Stimulated activated naive CD8-positive, alpha-beta T cell treated with anti-CD3 and anti-CD28 coated beads, Interleukin-15, Interleukin-2, amounts not matched to agents 100 ng/mL and 50 ng/mL, for 24 hours (primary cell): Measurements from ENCODE around the gene CALY.

ENCODE experiments used
- H3K27ac Mint-ChIP-seq: one replicate; pipeline ENCODE4 v1.8.0; 2021; ENCODE audit warnings: mild to moderate bottlenecking, mixed read lengths
- H3K27me3 Mint-ChIP-seq: one replicate; pipeline ENCODE4 v1.8.0; 2021; ENCODE audit warnings: mixed read lengths
- H3K36me3 Mint-ChIP-seq: one replicate; pipeline ENCODE4 v1.8.0; 2021; ENCODE audit warnings: low read depth, mixed read lengths
- H3K4me1 Mint-ChIP-seq: one replicate; pipeline ENCODE4 v1.8.0; 2021; ENCODE audit warnings: low read depth, mixed read lengths
- H3K4me3 Mint-ChIP-seq: one replicate; pipeline ENCODE4 v1.8.0; 2021; ENCODE audit warnings: mild to moderate bottlenecking, mixed read lengths
- H3K9me3 Mint-ChIP-seq: one replicate; pipeline ENCODE4 v1.8.0; 2021; ENCODE audit warnings: mixed read lengths

Gene CALY

DNA sequence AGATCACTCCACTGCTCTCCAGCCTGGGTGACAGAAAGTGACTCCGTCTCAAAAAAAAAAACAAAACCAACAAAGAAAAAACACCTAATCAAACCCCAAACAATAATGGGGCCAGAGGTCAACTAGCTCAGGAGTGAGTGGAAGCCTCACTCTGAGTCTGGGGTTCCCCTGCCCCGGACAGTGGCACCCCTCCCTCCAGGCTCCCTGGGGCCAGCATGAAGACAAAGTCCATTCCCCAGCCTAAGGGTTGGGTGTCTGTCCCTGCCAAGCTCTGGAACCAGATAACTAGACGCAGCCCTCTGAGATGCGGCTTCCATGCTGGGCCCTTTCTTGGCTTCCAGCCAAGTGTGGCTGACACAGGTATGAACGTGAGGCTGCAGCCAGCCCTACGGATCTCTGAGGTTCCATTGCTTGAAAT is 22.9 kb upstream of the CALY start:
- Mint-ChIP-seq H3K36me3 (peaks cover 11% of the 10 kb centered on the region), H3K27ac (no peak overlapping the region), H3K4me1 (peaks cover 16% of the 10 kb centered on the region), H3K27me3 (no peaks in the 10 kb centered on the region), H3K4me3 (no peak overlapping the region), H3K9me3 (no peaks in the 10 kb centered on the region)

GRCh38 chr10:133358925-133359310 is 22.2 kb upstream of the CALY start:
- Mint-ChIP-seq H3K27ac (no peak overlapping the region), H3K27me3 (no peaks in the 10 kb centered on the region), H3K4me3 (no peak overlapping the region), H3K36me3 (peaks cover 7% of the 10 kb centered on the region), H3K4me1 (peaks cover 16% of the 10 kb centered on the region), H3K9me3 (no peaks in the 10 kb centered on the region)

- Mint-ChIP-seq H3K4me3 (no peak overlapping the region), H3K36me3 (peaks cover 7% of the 10 kb centered on the region), H3K9me3 (no peaks in the 10 kb centered on the region), H3K27me3 (no peaks in the 10 kb centered on the region), H3K27ac (no peak overlapping the region), H3K4me1 (peaks cover 16% of the 10 kb centered on the region)
These were observed 21.6 kb upstream of the CALY start for GRCh38 chr10:133358162-133358924.

DNA sequence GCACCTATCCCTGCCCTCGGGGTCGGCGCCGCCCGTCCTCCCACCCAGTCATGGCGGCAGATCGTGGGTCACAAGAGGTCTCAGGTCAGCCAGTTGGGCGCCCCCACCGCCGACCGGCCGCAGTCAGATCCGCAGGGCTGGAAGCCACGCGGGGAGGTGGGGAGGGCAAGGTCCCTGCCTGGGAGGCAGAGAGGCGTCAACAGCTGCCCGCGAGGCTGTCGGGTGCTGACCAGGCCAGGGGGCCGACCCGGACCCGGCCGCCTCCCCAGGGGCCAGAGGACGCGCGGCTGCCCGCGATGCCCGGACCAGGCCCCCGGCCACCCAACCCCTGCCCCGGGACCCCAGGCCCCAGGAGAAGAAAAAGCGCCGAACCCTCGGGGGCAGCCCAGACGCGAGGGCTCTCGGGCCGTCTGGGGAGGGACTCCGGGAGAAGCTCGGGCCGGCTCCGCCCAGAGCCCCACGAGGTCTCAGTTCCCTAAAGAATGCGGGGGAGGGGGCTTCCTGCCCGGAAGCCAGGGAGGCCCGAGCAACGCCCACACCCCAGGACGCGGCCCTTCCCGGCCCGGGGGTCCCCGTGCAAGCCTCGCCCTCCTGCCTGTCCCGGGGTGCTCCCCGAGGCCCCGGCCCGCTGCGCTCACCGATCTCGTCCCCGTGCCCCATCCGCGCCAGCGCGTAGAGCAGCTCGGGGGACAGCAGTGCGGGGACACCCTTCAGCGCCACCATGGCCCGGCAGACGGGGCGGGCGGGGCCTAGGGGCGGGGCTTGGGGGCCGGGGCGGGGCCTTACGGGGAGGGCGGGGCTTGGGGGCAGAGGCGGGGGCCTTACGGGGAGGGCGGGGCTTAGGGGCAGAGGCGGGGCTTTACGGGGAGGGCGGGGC is 20.8 kb upstream of the CALY start, which contains the start of gene FUOM:
Gene FUOM, minus strand, starts transcription at position 735 of the 877 bp plus-strand sequence. Its CDS starts 12 bp downstream, at position 723.
- H3K27ac Mint-ChIP-seq: peak within 1 kb of the TSS; percentile 58
- H3K4me3 Mint-ChIP-seq: peak within 1 kb of the TSS; percentile 84
- H3K9me3 Mint-ChIP-seq: no peaks in the 10 kb centered on the region
- H3K27me3 Mint-ChIP-seq: no peaks in the 10 kb centered on the region
- H3K36me3 Mint-ChIP-seq: peaks cover 7% of the 10 kb centered on the region
- H3K4me1 Mint-ChIP-seq: peaks cover 16% of the 10 kb centered on the region

DNA sequence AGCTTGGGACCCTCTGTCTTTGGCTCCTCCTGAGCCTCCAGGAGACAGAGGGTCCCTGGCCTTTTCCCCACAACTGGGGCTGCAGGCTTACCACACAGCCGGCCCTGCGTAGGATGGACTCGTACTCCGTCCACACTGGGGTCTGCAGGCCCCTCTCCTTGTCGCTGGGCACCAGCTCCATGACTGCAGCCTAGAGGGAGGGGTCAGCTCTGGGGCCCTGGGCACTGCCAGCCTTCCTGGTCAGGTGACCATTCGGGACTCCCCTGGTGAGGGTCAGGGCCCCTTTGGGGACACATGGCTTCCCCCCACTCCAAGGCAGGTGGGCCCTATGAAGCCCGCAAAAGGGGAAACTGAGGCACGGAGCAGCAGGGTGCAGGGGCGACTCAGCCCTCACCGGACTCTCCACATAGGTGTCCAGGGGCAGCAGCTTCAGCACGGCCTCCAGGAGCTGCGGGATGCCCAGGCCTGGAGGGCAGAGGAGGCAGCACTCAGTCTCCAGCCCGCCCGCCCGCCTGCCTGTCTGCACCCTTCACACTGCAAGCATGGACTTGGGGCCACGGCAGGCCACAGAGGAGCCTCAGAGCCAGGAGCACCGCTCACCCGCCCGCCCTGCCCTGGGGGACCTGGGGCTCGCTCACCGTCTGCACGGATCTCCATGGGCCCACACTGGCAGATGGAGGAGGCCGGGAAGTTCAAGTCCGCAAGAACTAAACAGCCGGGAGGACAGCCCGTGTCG is 20.0 kb upstream of the CALY start:
- Mint-ChIP-seq H3K27me3 (no peaks in the 10 kb centered on the region), H3K27ac (peak overlapping the region; percentile 52)

GRCh38 chr10:133355991-133356390 is 19.3 kb upstream of the CALY start:
- no peaks in the 10 kb centered on the region for H3K36me3 Mint-ChIP-seq
- no peaks in the 10 kb centered on the region for H3K9me3 Mint-ChIP-seq
- H3K4me3 Mint-ChIP-seq: peak overlapping the region; percentile 63
- H3K27me3 Mint-ChIP-seq: no peaks in the 10 kb centered on the region
- H3K27ac Mint-ChIP-seq: no peak overlapping the region
- peaks cover 5% of the 10 kb centered on the region for H3K4me1 Mint-ChIP-seq

More for the DNA sequence above, 20.0 kb upstream of the CALY start:
- peak overlapping the region; percentile 84 for H3K4me3 Mint-ChIP-seq
- H3K9me3 Mint-ChIP-seq: no peaks in the 10 kb centered on the region
- H3K36me3 Mint-ChIP-seq: peaks cover under 1% of the 10 kb centered on the region
- peaks cover 11% of the 10 kb centered on the region for H3K4me1 Mint-ChIP-seq

DNA sequence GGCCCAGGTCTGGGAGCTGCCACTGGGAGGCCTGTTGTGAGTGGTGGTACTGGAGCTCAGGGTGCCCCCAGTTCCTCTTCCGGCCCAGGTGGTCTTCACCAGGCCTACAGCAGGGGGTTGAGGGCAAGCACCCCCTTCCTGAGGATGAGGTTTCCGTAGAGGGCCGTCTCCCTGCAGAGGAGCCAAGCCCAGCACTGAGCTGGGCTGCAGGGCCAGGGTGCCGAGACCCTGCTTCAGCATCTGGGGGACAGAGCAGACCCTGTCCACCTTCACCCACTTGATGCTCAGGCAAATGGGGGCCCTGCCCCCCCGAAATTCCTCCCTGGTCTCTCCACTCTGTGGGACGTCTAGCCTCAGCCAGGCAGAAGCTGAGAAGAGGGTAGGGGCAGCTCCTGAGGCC is 18.6 kb upstream of the CALY start:
- no peaks in the 10 kb centered on the region for H3K9me3 Mint-ChIP-seq
- no peak overlapping the region for H3K4me3 Mint-ChIP-seq
- H3K27me3 Mint-ChIP-seq: no peaks in the 10 kb centered on the region
- no peaks in the 10 kb centered on the region for H3K36me3 Mint-ChIP-seq
- H3K27ac Mint-ChIP-seq: no peak overlapping the region
- H3K4me1 Mint-ChIP-seq: peaks cover 5% of the 10 kb centered on the region

- Mint-ChIP-seq H3K27me3 (no peaks in the 10 kb centered on the region), H3K36me3 (no peaks in the 10 kb centered on the region), H3K4me1 (peaks cover 5% of the 10 kb centered on the region), H3K27ac (no peak overlapping the region), H3K4me3 (no peak overlapping the region), H3K9me3 (no peaks in the 10 kb centered on the region)
These were observed 18.1 kb upstream of the CALY start for GRCh38 chr10:133354672-133355240.

- no peak overlapping the region for H3K4me3 Mint-ChIP-seq
- H3K9me3 Mint-ChIP-seq: no peaks in the 10 kb centered on the region
- H3K36me3 Mint-ChIP-seq: no peaks in the 10 kb centered on the region
- peaks cover 3% of the 10 kb centered on the region for H3K27me3 Mint-ChIP-seq
- H3K4me1 Mint-ChIP-seq: peaks cover 7% of the 10 kb centered on the region
- no peak overlapping the region for H3K27ac Mint-ChIP-seq
These were observed 17.4 kb upstream of the CALY start for GRCh38 chr10:133353988-133354605.

DNA sequence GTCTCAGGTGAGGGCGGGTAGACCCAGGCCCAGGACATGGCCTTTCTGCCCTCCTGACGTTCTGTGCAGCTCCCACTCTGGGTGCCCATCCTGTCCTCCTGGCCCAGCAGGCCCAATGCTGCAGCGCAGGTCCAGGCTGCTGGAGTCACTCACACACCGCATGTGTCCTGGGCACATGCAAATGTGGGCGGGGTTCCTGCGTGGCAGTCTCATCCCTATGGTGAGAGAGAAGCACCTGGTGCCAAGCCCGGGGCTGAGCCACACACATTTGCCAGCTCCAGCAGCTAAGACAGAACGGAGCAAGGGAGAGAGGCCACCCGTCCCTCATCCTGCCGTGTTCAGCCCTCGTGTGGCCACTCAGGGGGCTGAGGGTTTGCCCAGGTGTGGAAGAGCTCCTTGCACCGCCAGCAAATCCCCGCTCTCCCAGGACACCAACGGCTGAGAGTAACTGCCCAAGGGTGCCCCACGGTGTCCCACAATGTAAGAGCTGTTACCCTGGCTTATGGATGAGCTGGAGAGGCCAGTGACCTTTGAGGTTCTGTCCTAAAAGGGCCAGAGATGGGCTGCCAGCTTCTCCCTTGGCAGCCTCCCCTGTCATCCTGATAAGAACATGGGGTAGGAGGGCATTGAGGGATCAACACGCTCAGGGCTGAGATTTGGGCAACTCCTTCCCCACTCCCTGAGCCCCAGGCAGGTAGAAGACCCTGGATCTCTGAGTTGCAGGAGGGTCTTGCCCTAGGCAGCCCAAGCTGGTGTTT is 16.7 kb upstream of the CALY start:
- peaks cover 5% of the 10 kb centered on the region for H3K27me3 Mint-ChIP-seq
- H3K36me3 Mint-ChIP-seq: no peaks in the 10 kb centered on the region
- H3K4me3 Mint-ChIP-seq: no peak overlapping the region
- no peak overlapping the region for H3K27ac Mint-ChIP-seq
- no peaks in the 10 kb centered on the region for H3K9me3 Mint-ChIP-seq
- peaks cover 9% of the 10 kb centered on the region for H3K4me1 Mint-ChIP-seq

DNA sequence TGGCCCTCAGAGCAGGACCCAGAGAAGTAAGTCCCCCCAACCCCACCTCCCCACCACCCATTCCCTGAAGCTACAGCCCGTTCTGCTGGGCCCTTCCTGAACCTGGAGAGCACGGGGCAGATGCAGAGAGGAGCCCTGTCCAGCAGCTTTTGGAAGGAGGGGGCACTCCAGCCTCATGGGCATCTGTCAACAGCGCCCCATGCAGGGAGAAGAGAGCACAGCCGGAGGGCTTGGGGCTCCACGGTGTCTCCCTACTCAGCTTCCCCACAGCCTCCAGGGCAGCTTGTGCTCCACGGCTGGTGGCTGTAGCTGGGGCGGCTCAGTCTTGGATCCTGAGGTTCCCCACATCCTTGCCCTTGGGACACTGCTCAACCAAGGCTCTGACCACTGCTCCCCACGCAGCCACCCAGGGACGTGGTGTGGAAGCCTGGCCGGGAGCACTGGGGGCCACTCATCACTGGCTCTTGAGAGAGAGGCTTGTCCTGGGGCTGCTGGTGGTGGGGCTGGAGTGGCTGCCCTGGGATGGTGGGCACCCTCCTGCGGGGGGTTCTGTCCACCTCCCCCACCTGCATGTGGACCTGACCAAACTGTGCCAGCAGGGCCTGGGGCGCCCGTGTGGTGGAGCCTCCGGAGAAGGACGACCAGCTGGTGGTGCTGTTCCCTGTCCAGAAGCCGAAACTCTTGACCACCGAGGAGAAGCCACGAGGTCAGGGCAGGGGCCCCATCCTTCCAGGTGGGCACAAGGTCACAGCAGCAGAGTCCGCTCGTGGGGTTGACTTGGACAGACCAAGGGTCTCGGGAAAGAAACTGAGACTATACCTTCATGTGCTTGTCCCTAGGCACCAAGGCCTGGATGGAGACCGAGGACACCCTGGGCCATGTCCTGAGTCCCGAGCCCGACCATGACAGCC is 15.0 kb upstream of the CALY start:
- Mint-ChIP-seq H3K36me3 (no peaks in the 10 kb centered on the region), H3K4me1 (peaks cover 9% of the 10 kb centered on the region), H3K27me3 (peaks cover 5% of the 10 kb centered on the region), H3K9me3 (no peaks in the 10 kb centered on the region), H3K27ac (no peak overlapping the region), H3K4me3 (no peak overlapping the region)

DNA sequence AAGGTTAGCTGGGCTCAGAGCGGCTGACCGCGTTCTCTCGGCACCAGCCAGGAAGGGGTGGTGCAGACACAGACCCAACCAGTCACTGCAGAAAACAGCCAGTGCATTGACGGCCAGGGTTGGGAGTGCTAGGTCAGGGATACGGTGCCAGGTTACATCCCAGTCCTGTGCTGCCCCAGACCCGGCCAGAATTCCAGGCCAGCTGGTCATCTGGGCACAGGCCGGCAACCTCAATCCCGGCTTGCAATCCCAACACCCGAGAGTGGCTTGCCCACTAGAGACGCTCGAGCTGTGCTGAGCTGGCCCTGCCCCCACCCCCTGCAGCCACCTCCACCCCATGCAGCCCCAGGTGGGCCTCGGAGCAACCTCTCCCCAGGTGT is 14.2 kb upstream of the CALY start:
- no peak overlapping the region for H3K27ac Mint-ChIP-seq
- H3K27me3 Mint-ChIP-seq: peaks cover 6% of the 10 kb centered on the region
- H3K36me3 Mint-ChIP-seq: no peaks in the 10 kb centered on the region
- no peak overlapping the region for H3K4me3 Mint-ChIP-seq
- H3K4me1 Mint-ChIP-seq: peaks cover 5% of the 10 kb centered on the region
- H3K9me3 Mint-ChIP-seq: no peaks in the 10 kb centered on the region
